A549 (cell line): ENCODE data around the gene RASA2. TPM values are rescaled to one million over a fixed set of nuclear protein-coding genes. Genes with fewer than 3 reads are reported as not detected.

Experiments
- ATAC-seq, 2 experiments: fragments of 200-7000 bp in 1 of 2; fragments of >200 bp in 1 of 2; cut with Nextera tagmentation in 1 of 2; cut with Tn5 transposase in 1 of 2; 3 replicates each; pipeline versions ENCODE4 v1.8.0 to v1.9.1; 2018 to 2020; ENCODE audit warnings: mild to moderate bottlenecking in 1 of 2, moderate library complexity in 1 of 2
- CTCF ChIA-PET: fragments of 300-600 bp; sonication (Branson Sonifier 250); formaldehyde crosslinking; extraction: SDS; loops from one replicate; lab custom pipeline; 2021; ENCODE audit warnings: antibody characterized with exemption, inconsistent platforms; lab: Yijun Ruan, JAX
- POLR2A ChIA-PET: fragments of 350-600 bp; formaldehyde crosslinking; extraction: SDS; loops from one replicate; lab custom pipeline; 2021; ENCODE audit warnings: antibody characterized with exemption, inconsistent platforms; lab: Yijun Ruan, JAX
- DNase-seq, 2 experiments: peaks; one replicate each; pipeline versions ENCODE4 v3.0.0 to v3.0.0-alpha.2; 2011 to 2016; ENCODE audit warnings: low read depth in 1 of 2, low spot score in 1 of 2
- FAIRE-seq: peaks from 2 replicates; lab custom pipeline; 2011; peaks lifted over from hg19 to GRCh38; lab: Jason Lieb, UNC
- H3K27ac ChIP-seq, 2 experiments: fragments of >200 bp; sonication (Bioruptor Twin); formaldehyde crosslinking; 3 replicates each; pipeline ENCODE4 v1.5.1; 2016 to 2017
- H3K4me1 ChIP-seq: fragments of >200 bp; sonication (Bioruptor Twin); formaldehyde crosslinking; 3 replicates; pipeline ENCODE4 v1.6.1; 2016
- H3K4me2 ChIP-seq: fragments of >200 bp; sonication (Bioruptor Twin); formaldehyde crosslinking; 3 replicates; pipeline ENCODE4 v1.6.1; 2016
- H3K4me3 ChIP-seq: fragments of >200 bp; sonication (Bioruptor Twin); formaldehyde crosslinking; 3 replicates; pipeline ENCODE4 v1.5.1; 2016
- H3K9me3 ChIP-seq: fragments of >200 bp; sonication (Bioruptor Twin); formaldehyde crosslinking; 3 replicates; pipeline ENCODE4 v1.6.1; 2016
- ATOH8 ChIP-seq: fragments of 250-450 bp; sonication (Bioruptor Pico); IDR thresholded peaks from 2 replicates; pipeline ENCODE4 v1.5.0; 2020; ENCODE audit warnings: low read depth, mild to moderate bottlenecking, moderate library complexity
- BCL3 ChIP-seq: fragments of >200 bp; sonication (Bioruptor Twin); formaldehyde crosslinking; IDR thresholded peaks from 3 replicates; pipeline ENCODE4 v1.6.1; 2016
- BHLHE40 ChIP-seq: IDR thresholded peaks from 2 replicates; pipeline ENCODE4 v1.6.1; 2012; ENCODE audit warnings: low read depth, low read length, inconsistent platforms
- CBX2 ChIP-seq: fragments of 200-600 bp; sonication (generic); IDR thresholded peaks from 2 replicates; pipeline ENCODE4 v1.6.1; 2016; ENCODE audit warnings: low read depth, mild to moderate bottlenecking, borderline replicate concordance
- CEBPB ChIP-seq, 2 experiments: fragments of >200 bp in 1 of 2; sonication (Bioruptor Twin) in 1 of 2; formaldehyde crosslinking in 1 of 2; IDR thresholded peaks; 2 replicates each; pipeline ENCODE4 v1.6.1; 2012 to 2016
- CHD2 ChIP-seq: fragments of 150-350 bp; IDR thresholded peaks from 2 replicates; pipeline ENCODE4 v1.6.1; 2014; ENCODE audit warnings: low read length; ENCODE audit not compliant: partially characterized antibody
- E2F6 ChIP-seq: IDR thresholded peaks from 2 replicates; pipeline ENCODE4 v1.6.1; 2012; ENCODE audit warnings: low read depth, borderline replicate concordance
- EHF ChIP-seq: fragments of 250-450 bp; sonication (Bioruptor Pico); IDR thresholded peaks from 2 replicates; pipeline ENCODE4 v1.5.0; 2020; ENCODE audit warnings: mild to moderate bottlenecking
- EHMT2 ChIP-seq: fragments of 200-600 bp; sonication (generic); IDR thresholded peaks from 2 replicates; pipeline ENCODE4 v1.6.1; 2016; ENCODE audit warnings: antibody characterized with exemption, low read depth, mild to moderate bottlenecking, moderate library complexity
- ELK1 ChIP-seq: fragments of 150-350 bp; IDR thresholded peaks from 2 replicates; pipeline ENCODE4 v1.6.1; 2014; ENCODE audit warnings: low read depth, mild to moderate bottlenecking, low read length
- FOSL2 ChIP-seq, 2 experiments: fragments of 450-650 bp in 1 of 2; fragments of >200 bp in 1 of 2; sonication (Bioruptor Twin) in 1 of 2; formaldehyde crosslinking; IDR thresholded peaks; 2 replicates each; pipeline versions ENCODE4 v1.5.0 to v1.6.1; 2016 to 2020; ENCODE audit warnings: mild to moderate bottlenecking in 1 of 2, moderate library complexity in 1 of 2
- GATA3 ChIP-seq: IDR thresholded peaks from 2 replicates; pipeline ENCODE4 v1.6.1; 2012; ENCODE audit warnings: borderline replicate concordance
- HEYL ChIP-seq: fragments of 250-450 bp; sonication (Bioruptor Pico); IDR thresholded peaks from 2 replicates; pipeline ENCODE4 v1.8.0; 2021; ENCODE audit warnings: mild to moderate bottlenecking, moderate library complexity
- JUNB ChIP-seq: fragments of >200 bp; sonication (Bioruptor Twin); formaldehyde crosslinking; IDR thresholded peaks from 2 replicates; pipeline ENCODE4 v1.6.1; 2016
- KDM1A ChIP-seq: fragments of 200-600 bp; sonication (generic); IDR thresholded peaks from 2 replicates; pipeline ENCODE4 v1.6.1; 2016; ENCODE audit warnings: low read depth, mild to moderate bottlenecking
- KDM5A ChIP-seq: fragments of 200-600 bp; sonication (generic); IDR thresholded peaks from 2 replicates; pipeline ENCODE4 v1.6.1; 2016; ENCODE audit warnings: antibody characterized with exemption, mild to moderate bottlenecking
- MYC ChIP-seq: IDR thresholded peaks from 2 replicates; pipeline ENCODE4 v1.6.1; 2012; ENCODE audit warnings: mild to moderate bottlenecking, inconsistent platforms, low read length, improper control_type of control experiment, borderline replicate concordance
- NFE2L2 ChIP-seq: fragments of 150-350 bp; conservative IDR thresholded peaks from 2 replicates; pipeline ENCODE4 v1.6.1; 2014; ENCODE audit warnings: low read length
- NPAS2 ChIP-seq: fragments of 250-450 bp; sonication (Bioruptor Pico); IDR thresholded peaks from 2 replicates; pipeline ENCODE4 v1.8.0; 2022; ENCODE audit warnings: mild to moderate bottlenecking, moderate library complexity, borderline replicate concordance
- NR3C1 ChIP-seq: fragments of >200 bp; sonication (Bioruptor Twin); formaldehyde crosslinking; IDR thresholded peaks from 3 replicates; pipeline ENCODE4 v1.6.1; 2017
- RARB ChIP-seq: fragments of 250-450 bp; sonication (Bioruptor Pico); IDR thresholded peaks from 2 replicates; pipeline ENCODE4 v1.8.0; 2021; ENCODE audit warnings: mild to moderate bottlenecking, moderate library complexity
- RFX5 ChIP-seq: fragments of 450-650 bp; IDR thresholded peaks from 2 replicates; pipeline ENCODE4 v1.7.1; 2014; ENCODE audit warnings: antibody characterized with exemption, mild to moderate bottlenecking, moderate library complexity
- RNF2 ChIP-seq: fragments of 200-600 bp; sonication (generic); IDR thresholded peaks from 2 replicates; pipeline ENCODE4 v1.6.1; 2016; ENCODE audit warnings: low read depth, mild to moderate bottlenecking, antibody characterized with exemption, moderate library complexity, borderline replicate concordance
- SREBF2 ChIP-seq: fragments of 450-650 bp; IDR thresholded peaks from 2 replicates; pipeline ENCODE4 v1.6.1; 2014; ENCODE audit warnings: mild to moderate bottlenecking, moderate library complexity
- TFCP2L1 ChIP-seq: fragments of 250-450 bp; sonication (Bioruptor Pico); IDR thresholded peaks from 2 replicates; pipeline ENCODE4 v1.5.0; 2021; ENCODE audit warnings: mild to moderate bottlenecking
- ZC3H11A ChIP-seq: fragments of 450-650 bp; IDR thresholded peaks from 2 replicates; pipeline ENCODE4 v1.6.1; 2014; ENCODE audit warnings: antibody characterized with exemption, mild to moderate bottlenecking
- ZFP36 ChIP-seq: fragments of 450-650 bp; IDR thresholded peaks from 2 replicates; pipeline ENCODE4 v1.6.1; 2014; ENCODE audit warnings: borderline replicate concordance; ENCODE audit not compliant: partially characterized antibody
- ZNF302 ChIP-seq: fragments of 250-450 bp; sonication (Bioruptor Pico); IDR thresholded peaks from 2 replicates; pipeline ENCODE4 v1.9.0; 2021; ENCODE audit warnings: inconsistent platforms, mild to moderate bottlenecking, moderate library complexity
- ZSCAN20 ChIP-seq: fragments of 250-450 bp; sonication (Bioruptor Pico); IDR thresholded peaks from 2 replicates; pipeline ENCODE4 v1.8.0; 2022; ENCODE audit warnings: mild to moderate bottlenecking, moderate library complexity
- WGBS: methylation state at CpG from one replicate; pipeline ENCODE4 v1.1.6; 2017; ENCODE audit errors: missing lambda C conversion rate; 5-methylcytosine and 5-hydroxymethylcytosine counted together
- polyA plus RNA-seq, 4 experiments: library from polyadenylated mRNA; depleted of rRNA in 3 of 4; stranded (reverse); fragments of >200 nt; fragmentation: RNase III in 1 of 4; extraction: RNeasy Plus Mini Kit Qiagen cat#74134 plus additional on column Dnase treatment in 1 of 4; gene quantifications; 2 replicates in 3 of 4; 3 replicates in 1 of 4; pipeline ENCODE4 v1.2.3, GENCODE V29; 2011 to 2017

Gene RASA2
- polyA plus RNA-seq, 2 of the 4 experiments (the other 2 are of a cell fraction) = 6.7 to 12.0 TPM

- ChIA-PET CTCF (interaction anchor here (3.0 kb wide), 1 partner anchor 66 kb away, joined by 10 read pairs; no protein-coding TSS in a partner anchor), POLR2A (no interaction called here)
- 41% methylated on average over 2 of the region's 2 CpGs for WGBS
- FAIRE-seq = no peak
- DNase-seq = no peak
- peak overlapping the region; percentile 20; the same call in 1 of the 3 replicates for H3K4me2 ChIP-seq
- H3K27ac ChIP-seq = no peak overlapping the region
- TF ChIP-seq NFE2L2 = no peak
- no peak for TF ChIP-seq KDM5A
- no peak overlapping the region for H3K4me3 ChIP-seq
- H3K9me3 ChIP-seq = no peaks in the 10 kb centered on the region
- peaks cover 32% of the 10 kb centered on the region for H3K4me1 ChIP-seq
- no peak for ATAC-seq
Observed at GRCh38 chr3:141525814-141526213, 39.0 kb downstream of the RASA2 start.

- Histone ChIP-seq H3K4me3 (no peak overlapping the region), H3K27ac (no peak overlapping the region), H3K4me1 (peaks cover 34% of the 10 kb centered on the region), H3K4me2 (no peak overlapping the region)
- ATAC-seq (no peak), DNase-seq (no peak)
- POLR2A ChIA-PET = no interaction called here
- TF ChIP-seq FOSL2 (IDR thresholded peaks at IDR 0.05) = no peak
- 0 out of 2 replicates have a peak, but pooled peaks have one; percentile 14 for TF ChIP-seq FOSL2 (CRISPR knock-in tag; IDR thresholded peaks at IDR 0.05)
- no peak for TF ChIP-seq ZSCAN20 (CRISPR knock-in tag)
- no peak for TF ChIP-seq E2F6
- no peak for TF ChIP-seq CHD2
- TF ChIP-seq RARB (CRISPR knock-in tag) = no peak
- no peak for TF ChIP-seq GATA3
- TF ChIP-seq, all 56 proteins: peak for 1
- CTCF ChIA-PET = no interaction called here
- no peak for FAIRE-seq
- no peaks in the 10 kb centered on the region for H3K9me3 ChIP-seq
Observed at GRCh38 chr3:141526709-141527108, 39.9 kb downstream of the RASA2 start.

- H3K4me1 ChIP-seq = peaks cover 41% of the 10 kb centered on the region
- 93% methylated on average over 1 of the region's 1 CpG for WGBS
- no peak for DNase-seq
- POLR2A ChIA-PET = no interaction called here
- TF ChIP-seq CBX2 = no peak
- no peak for TF ChIP-seq FOSL2 (IDR thresholded peaks at IDR 0.05)
- no peak for TF ChIP-seq FOSL2 (CRISPR knock-in tag; IDR thresholded peaks at IDR 0.05)
- no peak for TF ChIP-seq ZFP36
- no peak for TF ChIP-seq EHF (CRISPR knock-in tag)
- no peak for TF ChIP-seq CHD2
- no peak for TF ChIP-seq MYC
- TF ChIP-seq RFX5 = no peak
- no peak for TF ChIP-seq E2F6
- TF ChIP-seq BCL3 = no peak
- TF ChIP-seq NPAS2 (CRISPR knock-in tag) = no peak
- TF ChIP-seq SREBF2 = no peak
- TF ChIP-seq, all 56 proteins: peak for 0
- ATAC-seq (no peak), FAIRE-seq (no peak)
- H3K9me3 ChIP-seq = no peaks in the 10 kb centered on the region
- peak overlapping the region; percentile 64; the same call in 2 of the 3 replicates for H3K4me2 ChIP-seq
- CTCF ChIA-PET = no interaction called here
- H3K27ac ChIP-seq = no peak overlapping the region
- no peak overlapping the region for H3K4me3 ChIP-seq
Observed at GRCh38 chr3:141528800-141529199, 42.0 kb downstream of the RASA2 start.

- ATAC-seq = no peak
- peak overlapping the region; percentile 64; the same call in 2 of the 3 replicates for H3K4me2 ChIP-seq
- no peak overlapping the region for H3K27ac ChIP-seq
- no peak overlapping the region for H3K4me3 ChIP-seq
- no peak for DNase-seq
- POLR2A ChIA-PET = no interaction called here
- no peak for FAIRE-seq
- no peaks in the 10 kb centered on the region for H3K9me3 ChIP-seq
- CTCF ChIA-PET = no interaction called here
- peaks cover 41% of the 10 kb centered on the region for H3K4me1 ChIP-seq
- no peak for TF ChIP-seq MYC
- no peak for TF ChIP-seq TFCP2L1
- no peak for TF ChIP-seq KDM1A
- no peak for TF ChIP-seq BHLHE40
- no peak for TF ChIP-seq ZNF302 (CRISPR knock-in tag)
- no peak for TF ChIP-seq JUNB
- no peak for TF ChIP-seq NFE2L2
- TF ChIP-seq CEBPB (IDR thresholded peaks at IDR 0.05) = no peak
- no peak for TF ChIP-seq NR3C1
- TF ChIP-seq HEYL (CRISPR knock-in tag) = no peak
- TF ChIP-seq ELK1 = no peak
- no peak for TF ChIP-seq GATA3
- TF ChIP-seq ZC3H11A = no peak
- no peak for TF ChIP-seq EHMT2
- TF ChIP-seq ATOH8 (CRISPR knock-in tag) = no peak
- TF ChIP-seq KDM5A = no peak
- TF ChIP-seq RNF2 = no peak
Observed at GRCh38 chr3:141529256-141529655, 42.4 kb downstream of the RASA2 start.
